A549 (cell line): ENCODE measurements around the gene HSD11B1L.

ENCODE experiments used
- CTCF ChIP-seq: fragments of >200 bp; sonication (Bioruptor Twin); formaldehyde crosslinking; IDR thresholded peaks from 3 replicates; pipeline ENCODE4 v1.5.1; 2016
- EP300 ChIP-seq, 2 experiments: fragments of >200 bp; sonication (Bioruptor Twin); formaldehyde crosslinking; IDR thresholded peaks; 2 replicates in 1 of 2; 3 replicates in 1 of 2; pipeline ENCODE4 v1.6.1; 2016 to 2017
- FOSL2 ChIP-seq, 2 experiments: fragments of 450-650 bp in 1 of 2; fragments of >200 bp in 1 of 2; sonication (Bioruptor Twin) in 1 of 2; formaldehyde crosslinking; IDR thresholded peaks; 2 replicates each; pipeline versions ENCODE4 v1.5.0 to v1.6.1; 2016 to 2020; ENCODE audit warnings: mild to moderate bottlenecking in 1 of 2, moderate library complexity in 1 of 2
- HEYL ChIP-seq: fragments of 250-450 bp; sonication (Bioruptor Pico); IDR thresholded peaks from 2 replicates; pipeline ENCODE4 v1.8.0; 2021; ENCODE audit warnings: mild to moderate bottlenecking, moderate library complexity
- PHF8 ChIP-seq: fragments of 200-600 bp; sonication (generic); IDR thresholded peaks from 2 replicates; pipeline ENCODE4 v1.6.1; 2016; ENCODE audit warnings: low read depth, mild to moderate bottlenecking, antibody characterized with exemption, moderate library complexity, borderline replicate concordance
- POLR2A ChIP-seq: IDR thresholded peaks from 2 replicates; pipeline ENCODE4 v1.6.1; 2012; ENCODE audit warnings: mild to moderate bottlenecking, low read length
- RAD21 ChIP-seq, 2 experiments: fragments of >200 bp in 1 of 2; sonication (Bioruptor Twin) in 1 of 2; formaldehyde crosslinking in 1 of 2; IDR thresholded peaks in 1 of 2; conservative IDR thresholded peaks in 1 of 2; 2 replicates in 1 of 2; 3 replicates in 1 of 2; pipeline ENCODE4 v1.6.1; 2012 to 2018; ENCODE audit warnings: inconsistent platforms in 1 of 2
- RNF2 ChIP-seq: fragments of 200-600 bp; sonication (generic); IDR thresholded peaks from 2 replicates; pipeline ENCODE4 v1.6.1; 2016; ENCODE audit warnings: low read depth, mild to moderate bottlenecking, antibody characterized with exemption, moderate library complexity, borderline replicate concordance
- SREBF2 ChIP-seq: fragments of 450-650 bp; IDR thresholded peaks from 2 replicates; pipeline ENCODE4 v1.6.1; 2014; ENCODE audit warnings: mild to moderate bottlenecking, moderate library complexity
- TF ChIP-seq, protein P1 (sequence below): fragments of 200-600 bp; sonication (generic); IDR thresholded peaks from 2 replicates; pipeline ENCODE4 v1.6.1; 2016; ENCODE audit warnings: antibody characterized with exemption, mild to moderate bottlenecking, moderate library complexity

DNA sequence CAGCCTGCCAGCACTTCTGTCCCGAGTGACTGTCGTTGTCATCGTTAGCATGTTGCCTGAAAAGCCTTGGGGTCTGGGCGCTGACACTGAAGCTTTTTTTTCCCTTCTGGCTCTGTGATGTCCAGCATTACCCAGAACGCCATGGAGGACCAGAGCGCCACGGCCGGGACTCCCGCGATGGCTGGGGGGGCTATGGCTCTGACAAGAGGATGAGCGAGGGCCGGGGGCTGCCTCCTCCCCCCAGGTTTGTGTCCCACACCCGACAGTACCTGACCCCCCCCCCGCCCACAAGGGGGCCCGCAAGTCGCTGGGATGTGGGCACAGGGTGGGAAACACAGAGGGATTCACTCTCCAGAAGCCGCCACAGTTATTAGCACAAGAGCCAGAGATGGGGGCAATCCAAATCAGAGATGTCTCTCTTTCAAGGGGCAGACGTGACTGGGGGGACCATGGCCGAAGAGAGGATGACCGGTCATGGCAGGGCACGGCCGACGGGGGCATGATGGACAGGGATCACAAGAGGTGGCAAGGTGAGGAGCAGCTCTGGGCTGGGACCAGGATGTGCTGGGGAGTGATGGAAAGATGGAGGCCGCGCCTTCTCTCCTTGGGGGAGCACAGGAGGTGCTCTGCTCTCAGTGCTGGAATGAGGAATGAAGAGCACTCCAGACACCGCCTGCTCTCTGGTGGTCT, 13.8 kb upstream of the HSD11B1L start:
- TF ChIP-seq EP300 (IDR thresholded peaks at IDR 0.05) (no peak), SREBF2 (no peak), FOSL2 (IDR thresholded peaks at IDR 0.05) (no peak), FOSL2 (CRISPR knock-in tag; IDR thresholded peaks at IDR 0.05) (no peak), CTCF (no peak), RAD21 (conservative IDR thresholded peaks at IDR 0.05 in 1 of 2, IDR thresholded peaks at IDR 0.05 in 1 of 2) (no peak), RNF2 (no peak), POLR2A (no peak), PHF8 (no peak), HEYL (CRISPR knock-in tag) (no peak)
- TF ChIP-seq, protein P1, sequence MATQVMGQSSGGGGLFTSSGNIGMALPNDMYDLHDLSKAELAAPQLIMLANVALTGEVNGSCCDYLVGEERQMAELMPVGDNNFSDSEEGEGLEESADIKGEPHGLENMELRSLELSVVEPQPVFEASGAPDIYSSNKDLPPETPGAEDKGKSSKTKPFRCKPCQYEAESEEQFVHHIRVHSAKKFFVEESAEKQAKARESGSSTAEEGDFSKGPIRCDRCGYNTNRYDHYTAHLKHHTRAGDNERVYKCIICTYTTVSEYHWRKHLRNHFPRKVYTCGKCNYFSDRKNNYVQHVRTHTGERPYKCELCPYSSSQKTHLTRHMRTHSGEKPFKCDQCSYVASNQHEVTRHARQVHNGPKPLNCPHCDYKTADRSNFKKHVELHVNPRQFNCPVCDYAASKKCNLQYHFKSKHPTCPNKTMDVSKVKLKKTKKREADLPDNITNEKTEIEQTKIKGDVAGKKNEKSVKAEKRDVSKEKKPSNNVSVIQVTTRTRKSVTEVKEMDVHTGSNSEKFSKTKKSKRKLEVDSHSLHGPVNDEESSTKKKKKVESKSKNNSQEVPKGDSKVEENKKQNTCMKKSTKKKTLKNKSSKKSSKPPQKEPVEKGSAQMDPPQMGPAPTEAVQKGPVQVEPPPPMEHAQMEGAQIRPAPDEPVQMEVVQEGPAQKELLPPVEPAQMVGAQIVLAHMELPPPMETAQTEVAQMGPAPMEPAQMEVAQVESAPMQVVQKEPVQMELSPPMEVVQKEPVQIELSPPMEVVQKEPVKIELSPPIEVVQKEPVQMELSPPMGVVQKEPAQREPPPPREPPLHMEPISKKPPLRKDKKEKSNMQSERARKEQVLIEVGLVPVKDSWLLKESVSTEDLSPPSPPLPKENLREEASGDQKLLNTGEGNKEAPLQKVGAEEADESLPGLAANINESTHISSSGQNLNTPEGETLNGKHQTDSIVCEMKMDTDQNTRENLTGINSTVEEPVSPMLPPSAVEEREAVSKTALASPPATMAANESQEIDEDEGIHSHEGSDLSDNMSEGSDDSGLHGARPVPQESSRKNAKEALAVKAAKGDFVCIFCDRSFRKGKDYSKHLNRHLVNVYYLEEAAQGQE: no peak
